K562 (cell line): ENCODE data around the gene NXPH4. TPM values are rescaled to one million over a fixed set of nuclear protein-coding genes. Genes with fewer than 3 reads are reported as not detected.

ENCODE experiments used
- ATAC-seq: fragments of 200-7000 bp; cut with Tn5 transposase; 3 replicates; pipeline ENCODE4 v1.9.1; 2020; ENCODE audit warnings: moderate library complexity
- BruUV-seq: library from RNA; stranded (reverse); fragments of 400-500 nt; replicated peaks from 2 replicates; lab custom pipeline; 2021; lab: Mats Ljungman, UMichigan
- CTCF ChIA-PET: fragments of 300-600 bp; formaldehyde crosslinking; extraction: SDS; loops from one replicate; lab custom pipeline; 2021; ENCODE audit warnings: low intra/inter-chr PET ratio; lab: Yijun Ruan, JAX
- POLR2A ChIA-PET: fragments of 300-600, 350-650 bp; sonication (Branson Sonifier 250); formaldehyde crosslinking; extraction: SDS; loops from one replicate; lab custom pipeline; 2021; ENCODE audit warnings: antibody characterized with exemption, inconsistent platforms; lab: Yijun Ruan, JAX
- DNase-seq, 4 experiments: peaks; one replicate each; pipeline versions ENCODE4 v3.0.0 to v3.0.0-alpha.2; 2011 to 2018; ENCODE audit warnings: low spot score in 3 of 4, mixed read lengths in 3 of 4; ENCODE audit errors: extremely low read depth in 1 of 4
- FAIRE-seq: peaks from 2 replicates; lab custom pipeline; 2011; peaks lifted over from hg19 to GRCh38; lab: Jason Lieb, UNC
- H2AFZ ChIP-seq: 2 replicates; pipeline ENCODE4 v1.6.0; 2011; ENCODE audit warnings: low read depth, low read length, control low read depth, inconsistent platforms
- H3K27ac ChIP-seq: fragments of 200-600 bp; 3 replicates; pipeline ENCODE4 v1.8.0; 2011; ENCODE audit warnings: low read depth, mild to moderate bottlenecking, control low read depth, inconsistent platforms, low read length, moderate library complexity, mixed read lengths; ENCODE audit errors: extremely low read depth
- H3K27me3 ChIP-seq, 2 experiments: fragments of 300-600 bp in 1 of 2; 2 replicates in 1 of 2; 3 replicates in 1 of 2; pipeline versions ENCODE4 v1.6.0 to v1.8.0; 2011; ENCODE audit warnings: inconsistent platforms in 2 of 2, low read length in 2 of 2, mild to moderate bottlenecking in 1 of 2, mixed read lengths in 1 of 2, moderate library complexity in 1 of 2; ENCODE audit not compliant: control insufficient read depth in 2 of 2, insufficient read depth in 2 of 2
- H3K36me3 ChIP-seq: fragments of 300-600 bp; 3 replicates; pipeline ENCODE4 v1.8.0; 2011; ENCODE audit warnings: mild to moderate bottlenecking, low read length, inconsistent platforms; ENCODE audit not compliant: control insufficient read depth, insufficient read depth
- H3K4me1 ChIP-seq, 2 experiments: fragments of 200-600 bp in 1 of 2; replicated peaks in 1 of 2; 2 replicates in 1 of 2; 3 replicates in 1 of 2; pipeline versions ENCODE4 v1.5.1 to v1.8.0; 2011; ENCODE audit warnings: inconsistent platforms in 2 of 2, low read length in 2 of 2, mild to moderate bottlenecking in 1 of 2, mixed read lengths in 1 of 2, moderate library complexity in 1 of 2; ENCODE audit not compliant: control insufficient read depth in 2 of 2, insufficient read depth in 2 of 2
- H3K4me2 ChIP-seq: 2 replicates; pipeline ENCODE4 v1.6.1; 2011; ENCODE audit warnings: low read length, control low read depth, inconsistent platforms, mixed read lengths; ENCODE audit not compliant: insufficient read depth
- H3K4me3 ChIP-seq: fragments of 200-600 bp; sonication (generic), shearing (Covaris generic); 2 replicates; pipeline ENCODE4 v1.5.1; 2016; ENCODE audit warnings: control low read depth, inconsistent platforms
- H3K79me2 ChIP-seq: fragments of 200-600 bp; 3 replicates; pipeline ENCODE4 v1.8.0; 2011; ENCODE audit warnings: low read length, inconsistent platforms; ENCODE audit not compliant: control insufficient read depth, insufficient read depth
- H3K9ac ChIP-seq, 2 experiments: 2 replicates each; pipeline versions ENCODE4 v1.6.0 to v1.6.1; 2011; ENCODE audit warnings: low read depth in 2 of 2, low read length in 2 of 2, control low read depth in 1 of 2, inconsistent platforms in 1 of 2, mild to moderate bottlenecking in 1 of 2, mixed read lengths in 1 of 2; ENCODE audit not compliant: insufficient read depth in 1 of 2
- H3K9me1 ChIP-seq: one replicate; pipeline ENCODE4 v1.6.0; 2011; ENCODE audit warnings: inconsistent platforms, mild to moderate bottlenecking, low read length, moderate library complexity; ENCODE audit not compliant: control insufficient read depth, insufficient read depth
- H3K9me3 ChIP-seq: replicated peaks from 2 replicates; pipeline ENCODE4 v1.5.1; 2011; ENCODE audit warnings: low read depth, low read length, inconsistent platforms; ENCODE audit not compliant: control insufficient read depth, insufficient read depth
- H4K20me1 ChIP-seq: replicated peaks from 2 replicates; pipeline ENCODE4 v1.6.1; 2011; ENCODE audit warnings: low read length, inconsistent platforms, mixed read lengths; ENCODE audit not compliant: control insufficient read depth, insufficient read depth
- CBX3 ChIP-seq, 2 experiments: IDR thresholded peaks; 1 replicate in 1 of 2; 2 replicates in 1 of 2; pipeline ENCODE4 v1.6.1; 2012; ENCODE audit warnings: inconsistent platforms in 2 of 2, low read length in 2 of 2, borderline replicate concordance in 1 of 2, control low read depth in 1 of 2
- E2F3 ChIP-seq: fragments of 250-450 bp; sonication (Bioruptor Pico); IDR thresholded peaks from 2 replicates; pipeline ENCODE4 v1.4.0; 2020; ENCODE audit warnings: mild to moderate bottlenecking
- GABPA ChIP-seq: fragments of 200-800 bp; sonication (Bioruptor generic); conservative IDR thresholded peaks from 2 replicates; pipeline ENCODE4 v1.6.1; 2016; ENCODE audit warnings: low read depth, missing genetic modification characterization, missing compliant biosample characterization
- GABPB1 ChIP-seq: sonication (generic); formaldehyde crosslinking; IDR thresholded peaks from 2 replicates; pipeline ENCODE4 v1.8.0; 2022; ENCODE audit warnings: mild to moderate bottlenecking, missing genetic modification reagents
- HDAC8 ChIP-seq: fragments of 450-650 bp; IDR thresholded peaks from 2 replicates; pipeline ENCODE4 v1.6.1; 2016; ENCODE audit warnings: mild to moderate bottlenecking, missing genetic modification characterization, moderate library complexity, missing compliant biosample characterization
- KAT7 ChIP-seq: sonication (generic); formaldehyde crosslinking; IDR thresholded peaks from 2 replicates; pipeline ENCODE4 v1.8.0; 2022; ENCODE audit warnings: missing genetic modification reagents, mild to moderate bottlenecking, borderline replicate concordance
- KDM2B ChIP-seq: fragments of 250-450 bp; sonication (Bioruptor Pico); IDR thresholded peaks from 2 replicates; pipeline ENCODE4 v1.8.0; 2021; ENCODE audit warnings: mild to moderate bottlenecking, moderate library complexity
- MCM3 ChIP-seq: fragments of 450-650 bp; IDR thresholded peaks from 2 replicates; pipeline ENCODE4 v1.6.1; 2016
- MCM7 ChIP-seq, 2 experiments: fragments of 450-650 bp; IDR thresholded peaks; 2 replicates each; pipeline ENCODE4 v1.6.1; 2016 to 2018
- MTA2 ChIP-seq: fragments of 450-650 bp; IDR thresholded peaks from 2 replicates; pipeline ENCODE4 v1.6.1; 2016; ENCODE audit warnings: low read depth
- NEUROD1 ChIP-seq: fragments of 150-350 bp; IDR thresholded peaks from 2 replicates; pipeline ENCODE4 v1.6.1; 2014; ENCODE audit warnings: borderline replicate concordance, low read length, low read depth; ENCODE audit not compliant: partially characterized antibody
- PML ChIP-seq: IDR thresholded peaks from 2 replicates; pipeline ENCODE4 v1.6.1; 2012; ENCODE audit warnings: low read length, inconsistent platforms
- PTTG1 ChIP-seq: fragments of 450-650 bp; IDR thresholded peaks from 2 replicates; pipeline ENCODE4 v1.6.1; 2016; ENCODE audit warnings: low read depth, mild to moderate bottlenecking, missing genetic modification characterization, missing compliant biosample characterization
- RNF2 ChIP-seq: sonication (generic); IDR thresholded peaks from 2 replicates; pipeline ENCODE4 v1.6.1; 2016
- SMARCB1 ChIP-seq: IDR thresholded peaks from 2 replicates; pipeline ENCODE4 v1.6.1; 2011; ENCODE audit warnings: improper control_type of control experiment, low read depth; ENCODE audit not compliant: insufficient read length
- ZNF174 ChIP-seq: fragments of 250-450 bp; sonication (Bioruptor Pico); IDR thresholded peaks from 2 replicates; pipeline ENCODE4 v1.4.0; 2020; ENCODE audit warnings: mild to moderate bottlenecking
- ZZZ3 ChIP-seq: fragments of 450-650 bp; IDR thresholded peaks from 2 replicates; pipeline ENCODE4 v1.6.1; 2016; ENCODE audit warnings: antibody characterized with exemption, mild to moderate bottlenecking, moderate library complexity
- WGBS: fragments of 100-300 bp; shearing (Covaris generic); methylation state at CpG from one replicate; pipeline ENCODE4 v1.1.6; 2016; ENCODE audit warnings: low coverage, mixed read lengths; ENCODE audit not compliant: insufficient coverage; ENCODE audit errors: missing lambda C conversion rate; 5-methylcytosine and 5-hydroxymethylcytosine counted together
- in situ Hi-C: fragments of 300-500 bp; cut with MboI; formaldehyde crosslinking; loops from 4 replicates; pipeline ENCODE4 v1.15.0; 2018; ENCODE audit warnings: inconsistent platforms, mixed read lengths
- intact Hi-C: fragments of 100-400 bp; cut with micrococcal nuclease; formaldehyde crosslinking; loops from 2 replicates; pipeline ENCODE4 v1.14.2; 2022
- polyA plus RNA-seq, 8 experiments: library from polyadenylated mRNA; depleted of rRNA in 4 of 8; stranded (reverse) in 5 of 8; unstranded in 3 of 8; fragments of >200 nt; fragmentation: Nextera tagmentation in 2 of 8; fragmentation: Illumina TruSeq in 1 of 8; extraction: Ambion mirVana in 2 of 8; extraction: Trizol in 1 of 8; gene quantifications; 2 replicates each; pipeline versions ENCODE4 v1.2.1 to v1.2.3, GENCODE V29; 2011 to 2014; ENCODE audit warnings: inconsistent platforms in 1 of 8, missing spikeins in 1 of 8
- total RNA-seq, 7 experiments: library from RNA; depleted of rRNA in 6 of 7; stranded (reverse); fragments of >200 nt in 6 of 7; fragmentation: Illumina TruSeq in 2 of 7; extraction: Trizol in 2 of 7; gene quantifications; 2 replicates each; pipeline versions ENCODE4 v1.2.1 to v1.2.3, GENCODE V29; 2011 to 2021; ENCODE audit warnings: low replicate concordance in 1 of 7
- TF ChIP-seq, protein P1 (sequence below): sonication (generic); IDR thresholded peaks from 2 replicates; pipeline ENCODE4 v1.6.1; 2016
- TF ChIP-seq, protein P2 (sequence below): fragments of 250-450 bp; sonication (Bioruptor Pico); IDR thresholded peaks from 2 replicates; pipeline ENCODE4 v1.5.0; 2021
- TF ChIP-seq, protein P3 (sequence below): fragments of 250-450 bp; sonication (Bioruptor Pico); IDR thresholded peaks from 2 replicates; pipeline ENCODE4 v1.4.0; 2020; ENCODE audit warnings: mild to moderate bottlenecking, moderate library complexity, borderline replicate concordance

The NXPH4 gene
- total and polyA plus RNA-seq, 9 of the 15 experiments (the other 6 are each of a cell fraction or from before 2014, with no cell fraction given): 0.49 to 2.7 (median 1.1) TPM; not detected in 4

DNA sequence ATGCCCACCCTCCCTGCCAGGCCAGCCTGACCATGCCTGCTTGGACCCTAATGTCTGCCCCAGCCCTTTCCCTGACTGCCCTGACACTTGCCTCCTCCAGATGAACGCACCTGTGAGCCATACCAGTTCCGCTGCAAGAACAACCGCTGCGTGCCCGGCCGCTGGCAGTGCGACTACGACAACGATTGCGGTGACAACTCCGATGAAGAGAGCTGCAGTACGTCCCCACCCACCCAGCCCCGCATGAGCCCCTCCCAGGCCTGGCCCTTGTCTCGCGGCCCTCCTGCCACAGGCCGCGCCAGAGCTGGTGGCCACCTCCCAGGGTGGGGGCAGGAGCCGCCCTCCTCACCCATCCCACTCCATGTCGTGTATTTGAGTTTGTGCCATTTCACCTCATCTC lies 14.3 kb upstream of the NXPH4 start (continued):
- TF ChIP-seq GABPA (tag): no peak
- TF ChIP-seq, all 486 proteins: peak for 0

DNA sequence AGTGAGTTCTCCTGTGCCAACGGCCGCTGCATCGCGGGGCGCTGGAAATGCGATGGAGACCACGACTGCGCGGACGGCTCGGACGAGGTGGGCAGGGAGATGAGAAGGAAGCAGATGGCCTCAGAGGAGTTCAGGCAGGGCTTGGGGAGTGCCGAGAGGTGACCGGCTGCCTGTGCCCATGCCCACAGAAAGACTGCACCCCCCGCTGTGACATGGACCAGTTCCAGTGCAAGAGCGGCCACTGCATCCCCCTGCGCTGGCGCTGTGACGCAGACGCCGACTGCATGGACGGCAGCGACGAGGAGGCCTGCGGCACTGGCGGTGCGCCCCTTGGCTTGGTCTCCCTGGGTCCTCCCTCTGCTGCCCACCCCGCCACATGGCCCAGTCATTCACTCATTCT lies 13.4 kb upstream of the NXPH4 start:
- 41% methylated on average over 28 of the region's 28 CpGs for WGBS
- DNase-seq: no peak
- no peak overlapping the region for H3K27ac ChIP-seq
- H3K4me1 ChIP-seq: peaks cover 0 to 37% of the 10 kb centered on the region in 2 experiments; a peak in 2 of 5 replicates
- H3K79me2 ChIP-seq: no peaks in the 10 kb centered on the region
- in situ Hi-C loops: no loop called here
- TF ChIP-seq ZNF174: no peak
- no peak for TF ChIP-seq PML
- TF ChIP-seq RNF2: no peak
- TF ChIP-seq PTTG1 (tag): no peak
- TF ChIP-seq GABPB1 (CRISPR knock-in tag): no peak
- TF ChIP-seq SMARCB1: no peak
- TF ChIP-seq NEUROD1: no peak
- TF ChIP-seq, protein P1, sequence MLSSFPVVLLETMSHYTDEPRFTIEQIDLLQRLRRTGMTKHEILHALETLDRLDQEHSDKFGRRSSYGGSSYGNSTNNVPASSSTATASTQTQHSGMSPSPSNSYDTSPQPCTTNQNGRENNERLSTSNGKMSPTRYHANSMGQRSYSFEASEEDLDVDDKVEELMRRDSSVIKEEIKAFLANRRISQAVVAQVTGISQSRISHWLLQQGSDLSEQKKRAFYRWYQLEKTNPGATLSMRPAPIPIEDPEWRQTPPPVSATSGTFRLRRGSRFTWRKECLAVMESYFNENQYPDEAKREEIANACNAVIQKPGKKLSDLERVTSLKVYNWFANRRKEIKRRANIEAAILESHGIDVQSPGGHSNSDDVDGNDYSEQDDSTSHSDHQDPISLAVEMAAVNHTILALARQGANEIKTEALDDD: no peak
- TF ChIP-seq, protein P2, sequence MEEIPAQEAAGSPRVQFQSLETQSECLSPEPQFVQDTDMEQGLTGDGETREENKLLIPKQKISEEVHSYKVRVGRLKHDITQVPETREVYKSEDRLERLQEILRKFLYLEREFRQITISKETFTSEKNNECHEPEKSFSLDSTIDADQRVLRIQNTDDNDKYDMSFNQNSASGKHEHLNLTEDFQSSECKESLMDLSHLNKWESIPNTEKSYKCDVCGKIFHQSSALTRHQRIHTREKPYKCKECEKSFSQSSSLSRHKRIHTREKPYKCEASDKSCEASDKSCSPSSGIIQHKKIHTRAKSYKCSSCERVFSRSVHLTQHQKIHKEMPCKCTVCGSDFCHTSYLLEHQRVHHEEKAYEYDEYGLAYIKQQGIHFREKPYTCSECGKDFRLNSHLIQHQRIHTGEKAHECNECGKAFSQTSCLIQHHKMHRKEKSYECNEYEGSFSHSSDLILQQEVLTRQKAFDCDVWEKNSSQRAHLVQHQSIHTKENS (CRISPR knock-in tag): no peak
- no peak for TF ChIP-seq ZZZ3
- no peak for TF ChIP-seq KDM2B (CRISPR knock-in tag)
- no peak for TF ChIP-seq MCM7 (IDR thresholded peaks at IDR 0.05)
- no peak for TF ChIP-seq MCM3
- no peak for TF ChIP-seq KAT7 (CRISPR knock-in tag)
- TF ChIP-seq HDAC8: no peak
- TF ChIP-seq, protein P3, sequence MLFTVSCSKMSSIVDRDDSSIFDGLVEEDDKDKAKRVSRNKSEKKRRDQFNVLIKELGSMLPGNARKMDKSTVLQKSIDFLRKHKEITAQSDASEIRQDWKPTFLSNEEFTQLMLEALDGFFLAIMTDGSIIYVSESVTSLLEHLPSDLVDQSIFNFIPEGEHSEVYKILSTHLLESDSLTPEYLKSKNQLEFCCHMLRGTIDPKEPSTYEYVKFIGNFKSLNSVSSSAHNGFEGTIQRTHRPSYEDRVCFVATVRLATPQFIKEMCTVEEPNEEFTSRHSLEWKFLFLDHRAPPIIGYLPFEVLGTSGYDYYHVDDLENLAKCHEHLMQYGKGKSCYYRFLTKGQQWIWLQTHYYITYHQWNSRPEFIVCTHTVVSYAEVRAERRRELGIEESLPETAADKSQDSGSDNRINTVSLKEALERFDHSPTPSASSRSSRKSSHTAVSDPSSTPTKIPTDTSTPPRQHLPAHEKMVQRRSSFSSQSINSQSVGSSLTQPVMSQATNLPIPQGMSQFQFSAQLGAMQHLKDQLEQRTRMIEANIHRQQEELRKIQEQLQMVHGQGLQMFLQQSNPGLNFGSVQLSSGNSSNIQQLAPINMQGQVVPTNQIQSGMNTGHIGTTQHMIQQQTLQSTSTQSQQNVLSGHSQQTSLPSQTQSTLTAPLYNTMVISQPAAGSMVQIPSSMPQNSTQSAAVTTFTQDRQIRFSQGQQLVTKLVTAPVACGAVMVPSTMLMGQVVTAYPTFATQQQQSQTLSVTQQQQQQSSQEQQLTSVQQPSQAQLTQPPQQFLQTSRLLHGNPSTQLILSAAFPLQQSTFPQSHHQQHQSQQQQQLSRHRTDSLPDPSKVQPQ (CRISPR knock-in tag): no peak
- no peak for TF ChIP-seq E2F3 (CRISPR knock-in tag)
- TF ChIP-seq MTA2: no peak
- TF ChIP-seq CBX3 (IDR thresholded peaks at IDR 0.05; ENCODE audit: borderline replicate concordance in 1 of 2, low read length in 2 of 2): no peak
- no peak for ATAC-seq
- no peaks in the 10 kb centered on the region for H3K9me3 ChIP-seq
- no peaks in the 10 kb centered on the region for H3K36me3 ChIP-seq
- no peak overlapping the region for H3K4me3 ChIP-seq
- no peak overlapping the region for H3K9ac ChIP-seq
- H2AFZ ChIP-seq: no peak overlapping the region
- H3K4me2 ChIP-seq: no peak overlapping the region
- intact Hi-C loops: no loop called here
- H3K27me3 ChIP-seq: peaks cover 54 to 91% of the 10 kb centered on the region in 2 experiments; a peak in 4 of 5 replicates
- POLR2A ChIA-PET: no interaction called here
- no peaks in the 10 kb centered on the region for H3K9me1 ChIP-seq
- CTCF ChIA-PET: interaction anchor here (0.6 kb wide), 1 partner anchor 35 kb away, joined by 3 read pairs; no protein-coding TSS in a partner anchor
- peaks cover 24% of the 10 kb centered on the region for H4K20me1 ChIP-seq
- no TSS peak for BruUV-seq
- FAIRE-seq: no peak
